RWPE2 (cell line): ENCODE data around the gene STAG1.
A peak's percentile ranks its signal among the peaks of the same experiment; 100 is the strongest.

ENCODE experiments used
- ATAC-seq: fragments of 200-7000 bp; cut with Tn5 transposase; 3 replicates; pipeline ENCODE4 v1.9.1; 2021; ENCODE audit warnings: low read depth
- DNase-seq: peaks from one replicate; pipeline ENCODE4 v3.0.0-alpha.2; 2020; ENCODE audit warnings: low spot score
- H3K27ac ChIP-seq: fragments of 450-650 bp; 2 replicates; pipeline ENCODE4 v1.5.1; 2017; ENCODE audit warnings: mild to moderate bottlenecking; ENCODE audit not compliant: poor library complexity, severe bottlenecking
- H3K27me3 ChIP-seq: fragments of 250-450 bp; sonication (Bioruptor Pico); 2 replicates; pipeline ENCODE4 v1.5.1; 2021; ENCODE audit warnings: mild to moderate bottlenecking, moderate library complexity; ENCODE audit not compliant: insufficient read depth, poor library complexity, severe bottlenecking
- H3K36me3 ChIP-seq: fragments of 250-450 bp; sonication (Bioruptor Pico); 2 replicates; pipeline ENCODE4 v1.5.1; 2020; ENCODE audit warnings: low read depth, mild to moderate bottlenecking, moderate library complexity
- H3K4me1 ChIP-seq: fragments of 250-450 bp; sonication (Bioruptor Pico); 2 replicates; pipeline ENCODE4 v1.5.1; 2021; ENCODE audit warnings: mild to moderate bottlenecking, moderate library complexity; ENCODE audit not compliant: insufficient read depth, poor library complexity, severe bottlenecking
- H3K4me3 ChIP-seq: fragments of 250-450 bp; sonication (Bioruptor Pico); 2 replicates; pipeline ENCODE4 v1.5.1; 2021; ENCODE audit warnings: mild to moderate bottlenecking, moderate library complexity; ENCODE audit not compliant: severe bottlenecking
- H3K9me3 ChIP-seq: fragments of 250-450 bp; sonication (Bioruptor Pico); 2 replicates; pipeline ENCODE4 v1.5.1; 2021; ENCODE audit warnings: mild to moderate bottlenecking, moderate library complexity; ENCODE audit not compliant: severe bottlenecking
- TF ChIP-seq, protein P1 (sequence below): fragments of 450-650 bp; IDR thresholded peaks from one replicate; pipeline ENCODE4 v1.5.1; 2017; ENCODE audit warnings: mild to moderate bottlenecking, moderate library complexity; ENCODE audit not compliant: poor library complexity, severe bottlenecking

Gene STAG1

DNA sequence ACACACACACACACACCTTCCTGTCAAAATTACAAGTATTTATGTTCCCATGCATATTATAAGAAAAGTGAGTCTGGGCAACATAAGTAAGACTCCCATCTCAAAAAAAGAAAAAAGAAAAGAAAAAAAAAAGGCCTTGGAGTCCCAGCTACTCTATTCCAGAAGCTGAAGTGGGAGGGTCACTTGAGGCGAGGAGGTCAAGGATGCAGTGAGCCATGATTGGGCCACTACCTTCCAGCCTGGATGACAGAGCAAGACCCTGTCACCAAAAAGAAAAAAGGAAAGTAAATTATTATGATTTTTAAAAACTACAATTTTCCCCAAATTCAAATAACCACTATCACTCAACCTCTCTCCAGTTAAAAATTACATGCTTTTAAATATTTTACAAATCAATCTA, 113.1 kb downstream of the STAG1 start:
- DNase-seq (no peak), ATAC-seq (no peak)
- Histone ChIP-seq H3K36me3 (no peaks in the 10 kb centered on the region), H3K27ac (no peak overlapping the region), H3K27me3 (no peaks in the 10 kb centered on the region), H3K4me3 (no peak overlapping the region), H3K9me3 (no peaks in the 10 kb centered on the region), H3K4me1 (no peaks in the 10 kb centered on the region)
- TF ChIP-seq, protein P1, sequence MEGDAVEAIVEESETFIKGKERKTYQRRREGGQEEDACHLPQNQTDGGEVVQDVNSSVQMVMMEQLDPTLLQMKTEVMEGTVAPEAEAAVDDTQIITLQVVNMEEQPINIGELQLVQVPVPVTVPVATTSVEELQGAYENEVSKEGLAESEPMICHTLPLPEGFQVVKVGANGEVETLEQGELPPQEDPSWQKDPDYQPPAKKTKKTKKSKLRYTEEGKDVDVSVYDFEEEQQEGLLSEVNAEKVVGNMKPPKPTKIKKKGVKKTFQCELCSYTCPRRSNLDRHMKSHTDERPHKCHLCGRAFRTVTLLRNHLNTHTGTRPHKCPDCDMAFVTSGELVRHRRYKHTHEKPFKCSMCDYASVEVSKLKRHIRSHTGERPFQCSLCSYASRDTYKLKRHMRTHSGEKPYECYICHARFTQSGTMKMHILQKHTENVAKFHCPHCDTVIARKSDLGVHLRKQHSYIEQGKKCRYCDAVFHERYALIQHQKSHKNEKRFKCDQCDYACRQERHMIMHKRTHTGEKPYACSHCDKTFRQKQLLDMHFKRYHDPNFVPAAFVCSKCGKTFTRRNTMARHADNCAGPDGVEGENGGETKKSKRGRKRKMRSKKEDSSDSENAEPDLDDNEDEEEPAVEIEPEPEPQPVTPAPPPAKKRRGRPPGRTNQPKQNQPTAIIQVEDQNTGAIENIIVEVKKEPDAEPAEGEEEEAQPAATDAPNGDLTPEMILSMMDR = no peak

DNA sequence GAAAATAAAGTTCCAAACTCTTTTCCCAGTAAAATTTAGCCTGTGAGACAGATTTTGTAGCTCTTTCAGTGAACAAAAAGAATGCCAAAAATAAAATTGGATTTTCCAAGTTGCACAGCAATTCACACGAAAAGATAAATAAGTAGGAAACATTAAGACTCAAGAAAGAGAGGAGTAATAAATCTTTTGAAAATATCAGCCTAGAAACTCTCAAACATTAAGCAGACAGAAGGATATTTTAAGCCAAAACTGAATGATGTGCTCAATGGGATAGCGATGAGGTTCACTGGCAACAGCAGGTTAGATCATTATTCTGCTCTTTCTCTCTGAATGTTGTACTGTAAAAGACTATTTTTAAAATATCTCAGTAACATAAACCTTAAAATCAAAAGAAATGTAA, 115.0 kb downstream of the STAG1 start:
- Histone ChIP-seq H3K4me3 (no peak overlapping the region), H3K36me3 (no peaks in the 10 kb centered on the region), H3K27me3 (no peaks in the 10 kb centered on the region), H3K4me1 (peaks cover 9% of the 10 kb centered on the region), H3K27ac (no peak overlapping the region), H3K9me3 (no peaks in the 10 kb centered on the region)
- DNase-seq = no peak
- TF ChIP-seq, protein P1 = no peak
- ATAC-seq = no peak

DNA sequence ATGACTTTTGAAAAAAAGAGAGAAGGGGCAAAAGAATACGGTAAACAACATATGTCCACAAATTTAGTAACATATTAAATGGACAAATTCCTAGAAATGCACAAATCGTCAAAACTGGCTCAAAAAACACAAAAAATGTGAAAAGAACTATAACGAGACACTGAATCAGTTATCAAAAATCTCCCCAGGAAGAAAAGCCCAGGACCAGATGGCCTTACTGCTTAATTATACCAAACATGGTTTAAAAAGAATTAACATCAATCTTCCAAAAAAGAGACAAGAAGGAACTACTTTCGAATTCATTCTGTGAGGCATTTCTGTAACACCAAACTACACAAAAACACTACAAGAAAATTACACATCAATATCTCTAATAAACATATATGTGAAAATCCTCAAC, 117.4 kb downstream of the STAG1 start:
- ATAC-seq (no peak), DNase-seq (no peak)
- Histone ChIP-seq H3K27ac (no peak overlapping the region), H3K36me3 (peaks cover 8% of the 10 kb centered on the region), H3K9me3 (no peaks in the 10 kb centered on the region), H3K4me3 (no peak overlapping the region), H3K4me1 (peaks cover 9% of the 10 kb centered on the region), H3K27me3 (no peaks in the 10 kb centered on the region)
- TF ChIP-seq, protein P1 = no peak

DNA sequence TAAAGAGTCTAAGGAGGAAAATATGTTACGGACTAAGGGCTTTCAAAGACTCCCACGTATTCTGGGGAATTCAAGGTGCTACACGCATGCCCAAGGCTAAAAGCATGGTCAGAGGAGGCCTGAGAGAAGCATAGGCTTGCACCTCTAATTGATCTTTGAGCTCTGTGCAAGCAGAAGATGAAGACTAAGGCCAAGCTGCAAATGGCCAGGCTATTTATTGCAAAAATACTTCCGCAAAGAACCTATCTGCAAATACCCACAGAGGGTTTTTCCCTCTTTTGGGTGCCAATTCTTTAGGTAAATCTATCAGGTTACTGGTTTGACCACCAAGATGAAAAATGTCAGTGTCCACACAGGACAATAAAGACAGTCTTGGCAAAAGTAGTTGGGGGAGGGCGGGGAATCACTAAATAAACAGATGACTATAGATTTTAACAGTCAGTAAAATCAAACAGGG, 119.5 kb downstream of the STAG1 start:
- TF ChIP-seq, protein P1 = no peak
- H3K4me1 ChIP-seq = peaks cover 9% of the 10 kb centered on the region
- DNase-seq = no peak
- peak; percentile 29; the same call in 1 of the 3 replicates for ATAC-seq
- no peaks in the 10 kb centered on the region for H3K9me3 ChIP-seq
- no peak overlapping the region for H3K4me3 ChIP-seq
- no peaks in the 10 kb centered on the region for H3K27me3 ChIP-seq
- no peak overlapping the region for H3K27ac ChIP-seq
- H3K36me3 ChIP-seq = peaks cover 8% of the 10 kb centered on the region

DNA sequence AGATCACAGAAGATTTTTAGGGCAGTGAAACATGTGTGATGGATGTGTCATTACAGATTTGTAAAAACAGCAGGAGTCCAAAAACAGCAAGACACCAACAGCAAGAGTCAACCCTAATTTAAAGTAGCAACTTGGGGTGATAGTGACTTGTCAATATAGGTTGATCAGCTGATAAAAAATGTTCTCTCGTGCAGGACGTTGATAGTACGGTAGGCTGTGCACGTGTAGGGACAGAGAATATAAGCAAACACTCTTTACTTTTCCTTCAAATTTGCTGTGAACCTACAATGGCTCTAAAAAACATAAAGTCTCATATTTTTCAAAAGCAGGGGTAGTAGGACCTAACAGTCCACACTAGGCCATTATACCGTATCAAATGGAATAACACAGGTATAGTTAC, 120.8 kb downstream of the STAG1 start:
- H3K4me3 ChIP-seq = no peak overlapping the region
- DNase-seq (no peak), ATAC-seq (no peak)
- TF ChIP-seq, protein P1 = no peak
- H3K27ac ChIP-seq = no peak overlapping the region
- H3K27me3 ChIP-seq = no peaks in the 10 kb centered on the region
- peaks cover 9% of the 10 kb centered on the region for H3K4me1 ChIP-seq
- H3K36me3 ChIP-seq = peaks cover 8% of the 10 kb centered on the region
- H3K9me3 ChIP-seq = no peaks in the 10 kb centered on the region
